ENCODE data around the gene NFIL3.
"Not testable (repeated sequence)": the region's sequence is repeated elsewhere in the genome, so short reads cannot be mapped to it uniquely, and the experiment has no call there.

DNA sequence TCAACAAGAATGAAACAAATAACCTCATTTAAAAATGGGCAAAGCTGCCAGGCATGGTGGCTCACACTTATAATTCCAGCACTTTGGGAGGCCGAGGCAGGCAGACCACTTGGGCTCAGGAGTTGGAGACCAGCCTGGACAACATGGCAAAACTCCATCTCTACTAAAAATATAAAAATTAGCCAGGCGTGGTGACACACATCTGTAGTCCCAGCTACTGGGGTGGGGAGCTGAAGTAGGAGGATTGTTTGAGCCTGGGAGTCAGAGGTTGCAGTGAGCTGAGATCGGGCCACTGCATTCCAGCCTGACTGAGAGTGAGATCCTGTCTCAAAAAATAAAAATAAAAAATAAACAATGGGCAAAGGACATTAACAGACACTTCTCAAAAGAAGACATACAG, 53.6 kb downstream of the NFIL3 start:
- TF ChIP-seq, protein P1, sequence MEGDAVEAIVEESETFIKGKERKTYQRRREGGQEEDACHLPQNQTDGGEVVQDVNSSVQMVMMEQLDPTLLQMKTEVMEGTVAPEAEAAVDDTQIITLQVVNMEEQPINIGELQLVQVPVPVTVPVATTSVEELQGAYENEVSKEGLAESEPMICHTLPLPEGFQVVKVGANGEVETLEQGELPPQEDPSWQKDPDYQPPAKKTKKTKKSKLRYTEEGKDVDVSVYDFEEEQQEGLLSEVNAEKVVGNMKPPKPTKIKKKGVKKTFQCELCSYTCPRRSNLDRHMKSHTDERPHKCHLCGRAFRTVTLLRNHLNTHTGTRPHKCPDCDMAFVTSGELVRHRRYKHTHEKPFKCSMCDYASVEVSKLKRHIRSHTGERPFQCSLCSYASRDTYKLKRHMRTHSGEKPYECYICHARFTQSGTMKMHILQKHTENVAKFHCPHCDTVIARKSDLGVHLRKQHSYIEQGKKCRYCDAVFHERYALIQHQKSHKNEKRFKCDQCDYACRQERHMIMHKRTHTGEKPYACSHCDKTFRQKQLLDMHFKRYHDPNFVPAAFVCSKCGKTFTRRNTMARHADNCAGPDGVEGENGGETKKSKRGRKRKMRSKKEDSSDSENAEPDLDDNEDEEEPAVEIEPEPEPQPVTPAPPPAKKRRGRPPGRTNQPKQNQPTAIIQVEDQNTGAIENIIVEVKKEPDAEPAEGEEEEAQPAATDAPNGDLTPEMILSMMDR (IDR thresholded peaks at IDR 0.05), result not testable (repeated sequence)
- TF ChIP-seq POLR2A, POLR2AphosphoS5 (IDR thresholded peaks at IDR 0.05): not testable (repeated sequence)
